HepG2 (cell line): ENCODE measurements around the gene USP19. TPM values are rescaled to one million over a fixed set of nuclear protein-coding genes. Genes with fewer than 3 reads are reported as not detected.

ENCODE experiments used
- BCL6 ChIP-seq: IDR thresholded peaks from 2 replicates; pipeline ENCODE4 v1.6.1; 2016; ENCODE audit warnings: missing genetic modification reagents, missing compliant biosample characterization
- GATAD2A ChIP-seq: IDR thresholded peaks from 2 replicates; pipeline ENCODE4 v1.6.1; 2016
- IRF2 ChIP-seq: IDR thresholded peaks from 2 replicates; pipeline ENCODE4 v1.6.1; 2018; ENCODE audit warnings: missing genetic modification reagents, missing compliant biosample characterization
- KDM6A ChIP-seq: IDR thresholded peaks from 2 replicates; pipeline ENCODE4 v1.6.1; 2016; ENCODE audit warnings: low read depth
- NFYC ChIP-seq: IDR thresholded peaks from 2 replicates; pipeline ENCODE4 v1.6.1; 2016; ENCODE audit warnings: missing genetic modification reagents, missing compliant biosample characterization
- NKX3-1 ChIP-seq: sonication (generic); formaldehyde crosslinking; IDR thresholded peaks from 2 replicates; pipeline ENCODE4 v1.5.0; 2020; ENCODE audit warnings: missing genetic modification reagents
- RARG ChIP-seq: sonication (generic); formaldehyde crosslinking; IDR thresholded peaks from 2 replicates; pipeline ENCODE4 v1.4.0; 2020; ENCODE audit warnings: low read depth, mild to moderate bottlenecking, missing genetic modification reagents
- RBAK ChIP-seq: sonication (generic); formaldehyde crosslinking; IDR thresholded peaks from 2 replicates; pipeline ENCODE4 v1.5.1; 2020; ENCODE audit warnings: mild to moderate bottlenecking, missing genetic modification reagents
- REXO4 ChIP-seq: sonication (generic); formaldehyde crosslinking; IDR thresholded peaks from 2 replicates; pipeline ENCODE4 v1.8.0; 2022; ENCODE audit warnings: missing genetic modification reagents, mild to moderate bottlenecking, borderline replicate concordance
- RXRA ChIP-seq: sonication (generic); formaldehyde crosslinking; IDR thresholded peaks from 2 replicates; pipeline ENCODE4 v1.5.1; 2020; ENCODE audit warnings: missing genetic modification reagents
- SP5 ChIP-seq: IDR thresholded peaks from 2 replicates; pipeline ENCODE4 v1.6.1; 2016; ENCODE audit warnings: low read depth, borderline replicate concordance
- TGIF2 ChIP-seq: IDR thresholded peaks from 2 replicates; pipeline ENCODE4 v1.6.1; 2016; ENCODE audit warnings: control low read depth, missing compliant biosample characterization
- XBP1 ChIP-seq: sonication (generic); formaldehyde crosslinking; IDR thresholded peaks from 2 replicates; pipeline ENCODE4 v1.5.0; 2020; ENCODE audit warnings: missing genetic modification reagents
- ZFP62 ChIP-seq: sonication (generic); formaldehyde crosslinking; IDR thresholded peaks from 2 replicates; pipeline ENCODE4 v1.4.0; 2020; ENCODE audit warnings: missing genetic modification reagents
- ZNF160 ChIP-seq: sonication (generic); formaldehyde crosslinking; IDR thresholded peaks from 2 replicates; pipeline ENCODE4 v1.8.0; 2022; ENCODE audit warnings: mild to moderate bottlenecking, inconsistent platforms, missing genetic modification reagents
- ZNF333 ChIP-seq: sonication (generic); formaldehyde crosslinking; IDR thresholded peaks from 2 replicates; pipeline ENCODE4 v1.4.0; 2020; ENCODE audit warnings: mild to moderate bottlenecking, missing genetic modification reagents, borderline replicate concordance
- ZNF44 ChIP-seq: sonication (generic); formaldehyde crosslinking; IDR thresholded peaks from 2 replicates; pipeline ENCODE4 v1.5.1; 2020; ENCODE audit warnings: mild to moderate bottlenecking, missing genetic modification reagents
- ZNF614 ChIP-seq: IDR thresholded peaks from 2 replicates; pipeline ENCODE4 v1.6.1; 2018; ENCODE audit warnings: missing biosample characterization, missing genetic modification reagents, inconsistent platforms, borderline replicate concordance
- ZZZ3 ChIP-seq: sonication (generic); formaldehyde crosslinking; IDR thresholded peaks from 2 replicates; pipeline ENCODE4 v1.4.0; 2020; ENCODE audit warnings: missing genetic modification reagents, mild to moderate bottlenecking, borderline replicate concordance
- polyA plus RNA-seq, 8 experiments: library from polyadenylated mRNA; depleted of rRNA in 3 of 8; stranded (reverse) in 7 of 8; unstranded in 1 of 8; fragments of >200 nt; fragmentation: Illumina TruSeq in 4 of 8; extraction: Trizol in 4 of 8; gene quantifications; 2 replicates each; pipeline versions ENCODE4 v1.2.1 to v1.2.3, GENCODE V29; 2011 to 2016; ENCODE audit warnings: low read depth in 4 of 8, missing spikeins in 1 of 8, mixed read lengths in 1 of 8; ENCODE audit not compliant: insufficient read depth in 1 of 8
- total RNA-seq, 5 experiments: library from RNA; depleted of rRNA; stranded (reverse); fragments of >200 nt; fragmentation: Illumina TruSeq; extraction: Trizol; gene quantifications; 2 replicates each; pipeline ENCODE4 v1.2.3, GENCODE V29; 2016; ENCODE audit warnings: low read depth in 1 of 5
- TF ChIP-seq, protein P1 (sequence below): sonication (generic); formaldehyde crosslinking; IDR thresholded peaks from 2 replicates; pipeline ENCODE4 v1.5.1; 2020; ENCODE audit warnings: missing genetic modification reagents, mild to moderate bottlenecking, borderline replicate concordance
- TF ChIP-seq, protein P2 (sequence below): sonication (generic); formaldehyde crosslinking; IDR thresholded peaks from 2 replicates; pipeline ENCODE4 v1.4.0; 2020; ENCODE audit warnings: missing genetic modification reagents
- TF ChIP-seq, protein P3 (sequence below): sonication (generic); formaldehyde crosslinking; IDR thresholded peaks from 2 replicates; pipeline ENCODE4 v1.4.0; 2020; ENCODE audit warnings: mild to moderate bottlenecking, missing genetic modification reagents
- TF ChIP-seq, protein P4 (sequence below): sonication (generic); formaldehyde crosslinking; IDR thresholded peaks from 2 replicates; pipeline ENCODE4 v1.5.0; 2020; ENCODE audit warnings: mild to moderate bottlenecking, missing genetic modification reagents, borderline replicate concordance
- TF ChIP-seq, protein P5 (sequence below): sonication (generic); formaldehyde crosslinking; IDR thresholded peaks from 2 replicates; pipeline ENCODE4 v1.4.0; 2020; ENCODE audit warnings: missing genetic modification reagents, low read depth, mild to moderate bottlenecking, borderline replicate concordance

Gene USP19
- total and polyA plus RNA-seq, 2 of the 13 experiments (the other 11 are each of a cell fraction or from before 2014, with no cell fraction given), result 28.3 to 31.7 TPM

GRCh38 chr3:49104427-49105291, 16.0 kb downstream of the USP19 start, which contains the start of gene QARS1 (continued):
- TF ChIP-seq, protein P1, sequence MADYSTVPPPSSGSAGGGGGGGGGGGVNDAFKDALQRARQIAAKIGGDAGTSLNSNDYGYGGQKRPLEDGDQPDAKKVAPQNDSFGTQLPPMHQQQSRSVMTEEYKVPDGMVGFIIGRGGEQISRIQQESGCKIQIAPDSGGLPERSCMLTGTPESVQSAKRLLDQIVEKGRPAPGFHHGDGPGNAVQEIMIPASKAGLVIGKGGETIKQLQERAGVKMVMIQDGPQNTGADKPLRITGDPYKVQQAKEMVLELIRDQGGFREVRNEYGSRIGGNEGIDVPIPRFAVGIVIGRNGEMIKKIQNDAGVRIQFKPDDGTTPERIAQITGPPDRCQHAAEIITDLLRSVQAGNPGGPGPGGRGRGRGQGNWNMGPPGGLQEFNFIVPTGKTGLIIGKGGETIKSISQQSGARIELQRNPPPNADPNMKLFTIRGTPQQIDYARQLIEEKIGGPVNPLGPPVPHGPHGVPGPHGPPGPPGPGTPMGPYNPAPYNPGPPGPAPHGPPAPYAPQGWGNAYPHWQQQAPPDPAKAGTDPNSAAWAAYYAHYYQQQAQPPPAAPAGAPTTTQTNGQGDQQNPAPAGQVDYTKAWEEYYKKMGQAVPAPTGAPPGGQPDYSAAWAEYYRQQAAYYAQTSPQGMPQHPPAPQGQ, result no peak
- TF ChIP-seq ZZZ3 (peak; percentile 52; the same call in 1 of the 2 replicates), KDM6A (CRISPR knock-in tag) (no peak), XBP1 (CRISPR knock-in tag) (no peak), BCL6 (CRISPR knock-in tag) (peak; percentile 19; the same call in 1 of the 2 replicates), RARG (CRISPR knock-in tag) (no peak), RXRA (peak; percentile 55), ZNF160 (CRISPR knock-in tag) (peak; percentile 76; the same call in 1 of the 2 replicates), ZNF44 (CRISPR knock-in tag) (0 out of 2 replicates have a peak, but pooled peaks have one; percentile 69), ZFP62 (CRISPR knock-in tag) (no peak), IRF2 (CRISPR knock-in tag) (peak; percentile 59), ZNF333 (CRISPR knock-in tag) (no peak), TGIF2 (no peak; the same call in 1 of the 2 replicates), NFYC (CRISPR knock-in tag) (peak; percentile 89), RBAK (CRISPR knock-in tag) (no peak), SP5 (no peak; the same call in none of the 2 replicates), REXO4 (CRISPR knock-in tag) (no peak), NKX3-1 (no peak), ZNF614 (CRISPR knock-in tag) (no peak), GATAD2A (CRISPR knock-in tag) (no peak)
- TF ChIP-seq, protein P2, sequence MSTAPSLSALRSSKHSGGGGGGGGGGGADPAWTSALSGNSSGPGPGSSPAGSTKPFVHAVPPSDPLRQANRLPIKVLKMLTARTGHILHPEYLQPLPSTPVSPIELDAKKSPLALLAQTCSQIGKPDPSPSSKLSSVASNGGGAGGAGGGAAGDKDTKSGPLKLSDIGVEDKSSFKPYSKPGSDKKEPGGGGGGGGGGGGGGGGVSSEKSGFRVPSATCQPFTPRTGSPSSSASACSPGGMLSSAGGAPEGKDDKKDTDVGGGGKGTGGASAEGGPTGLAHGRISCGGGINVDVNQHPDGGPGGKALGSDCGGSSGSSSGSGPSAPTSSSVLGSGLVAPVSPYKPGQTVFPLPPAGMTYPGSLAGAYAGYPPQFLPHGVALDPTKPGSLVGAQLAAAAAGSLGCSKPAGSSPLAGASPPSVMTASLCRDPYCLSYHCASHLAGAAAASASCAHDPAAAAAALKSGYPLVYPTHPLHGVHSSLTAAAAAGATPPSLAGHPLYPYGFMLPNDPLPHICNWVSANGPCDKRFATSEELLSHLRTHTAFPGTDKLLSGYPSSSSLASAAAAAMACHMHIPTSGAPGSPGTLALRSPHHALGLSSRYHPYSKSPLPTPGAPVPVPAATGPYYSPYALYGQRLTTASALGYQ (CRISPR knock-in tag), result no peak
- TF ChIP-seq, protein P3, sequence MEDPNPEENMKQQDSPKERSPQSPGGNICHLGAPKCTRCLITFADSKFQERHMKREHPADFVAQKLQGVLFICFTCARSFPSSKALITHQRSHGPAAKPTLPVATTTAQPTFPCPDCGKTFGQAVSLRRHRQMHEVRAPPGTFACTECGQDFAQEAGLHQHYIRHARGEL (CRISPR knock-in tag), result no peak
- TF ChIP-seq, protein P4, sequence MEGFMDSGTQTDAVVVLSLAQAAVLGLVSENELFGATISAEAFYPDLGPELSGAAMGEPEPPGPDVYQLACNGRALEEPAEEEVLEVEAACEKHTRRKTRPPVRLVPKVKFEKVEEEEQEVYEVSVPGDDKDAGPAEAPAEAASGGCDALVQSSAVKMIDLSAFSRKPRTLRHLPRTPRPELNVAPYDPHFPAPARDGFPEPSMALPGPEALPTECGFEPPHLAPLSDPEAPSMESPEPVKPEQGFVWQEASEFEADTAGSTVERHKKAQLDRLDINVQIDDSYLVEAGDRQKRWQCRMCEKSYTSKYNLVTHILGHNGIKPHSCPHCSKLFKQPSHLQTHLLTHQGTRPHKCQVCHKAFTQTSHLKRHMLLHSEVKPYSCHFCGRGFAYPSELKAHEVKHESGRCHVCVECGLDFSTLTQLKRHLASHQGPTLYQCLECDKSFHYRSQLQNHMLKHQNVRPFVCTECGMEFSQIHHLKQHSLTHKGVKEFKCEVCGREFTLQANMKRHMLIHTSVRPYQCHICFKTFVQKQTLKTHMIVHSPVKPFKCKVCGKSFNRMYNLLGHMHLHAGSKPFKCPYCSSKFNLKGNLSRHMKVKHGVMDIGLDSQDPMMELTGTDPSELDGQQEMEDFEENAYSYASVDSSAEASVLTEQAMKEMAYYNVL (CRISPR knock-in tag), result peak; percentile 68; the same call in 1 of the 2 replicates
- TF ChIP-seq, protein P5, sequence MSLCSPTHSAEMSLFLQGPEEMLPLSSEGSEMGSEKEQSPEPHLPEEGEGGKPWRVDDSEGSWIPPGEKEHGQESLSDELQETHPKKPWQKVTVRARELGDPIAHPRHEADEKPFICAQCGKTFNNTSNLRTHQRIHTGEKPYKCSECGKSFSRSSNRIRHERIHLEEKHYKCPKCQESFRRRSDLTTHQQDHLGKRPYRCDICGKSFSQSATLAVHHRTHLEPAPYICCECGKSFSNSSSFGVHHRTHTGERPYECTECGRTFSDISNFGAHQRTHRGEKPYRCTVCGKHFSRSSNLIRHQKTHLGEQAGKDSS (CRISPR knock-in tag), result no peak
